MM.1S (cell line): ENCODE results near the gene SEPTIN8.

Source experiments
- EZH2 ChIP-seq: fragments of 300-600 bp; sonication (generic); optimal IDR thresholded peaks from 2 replicates; pipeline ENCODE3; 2017; ENCODE audit warnings: low read depth, mild to moderate bottlenecking, antibody characterized with exemption, low read length, mixed read lengths
- TF ChIP-seq, protein P1 (sequence below): fragments of 300-600 bp; sonication (generic); IDR thresholded peaks from 2 replicates; pipeline ENCODE4 v1.5.1; 2016; ENCODE audit warnings: antibody characterized with exemption, low read length, mixed read lengths

DNA sequence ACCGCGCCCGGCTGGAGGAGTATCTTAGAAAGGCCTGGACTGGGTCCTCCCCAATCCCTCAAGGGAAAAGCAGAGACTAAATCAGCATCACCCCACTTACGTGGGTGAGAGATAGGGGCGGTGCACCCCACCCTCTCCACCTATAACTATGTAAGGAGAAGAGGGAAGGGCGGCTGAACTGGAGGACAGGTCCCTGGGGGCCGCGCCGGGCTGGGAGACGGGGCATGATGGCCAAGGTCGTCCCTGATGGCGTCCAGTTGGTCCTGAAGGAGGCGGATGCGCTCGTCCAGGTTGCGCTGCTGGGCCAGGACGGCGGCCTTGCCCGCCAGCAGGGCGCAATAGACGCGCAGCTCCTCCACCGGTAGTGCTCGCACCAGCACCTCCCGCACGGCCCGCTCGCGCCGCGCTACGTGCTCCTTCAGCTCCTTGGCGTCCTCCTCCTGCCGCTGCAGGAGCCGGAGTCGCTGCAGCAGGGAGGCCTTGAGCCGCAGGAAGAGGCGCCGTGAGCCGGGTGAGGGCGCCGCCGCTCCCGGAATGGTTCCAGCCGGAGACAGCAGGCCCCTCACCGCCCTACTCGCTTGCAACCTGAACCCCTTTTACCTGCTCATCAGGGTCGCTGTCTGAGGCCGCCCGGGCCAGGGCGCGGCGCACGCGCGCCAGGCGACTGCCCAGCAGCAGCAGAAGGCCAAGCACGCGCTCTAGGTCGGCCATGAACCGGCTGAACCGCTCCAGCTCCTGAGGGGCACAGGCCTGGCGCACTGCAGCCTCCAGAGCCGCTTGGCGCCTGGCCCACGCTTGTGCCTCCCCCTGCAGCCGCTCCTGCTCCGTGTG, 45.8 kb upstream of the SEPTIN8 start:
- TF ChIP-seq, protein P1, sequence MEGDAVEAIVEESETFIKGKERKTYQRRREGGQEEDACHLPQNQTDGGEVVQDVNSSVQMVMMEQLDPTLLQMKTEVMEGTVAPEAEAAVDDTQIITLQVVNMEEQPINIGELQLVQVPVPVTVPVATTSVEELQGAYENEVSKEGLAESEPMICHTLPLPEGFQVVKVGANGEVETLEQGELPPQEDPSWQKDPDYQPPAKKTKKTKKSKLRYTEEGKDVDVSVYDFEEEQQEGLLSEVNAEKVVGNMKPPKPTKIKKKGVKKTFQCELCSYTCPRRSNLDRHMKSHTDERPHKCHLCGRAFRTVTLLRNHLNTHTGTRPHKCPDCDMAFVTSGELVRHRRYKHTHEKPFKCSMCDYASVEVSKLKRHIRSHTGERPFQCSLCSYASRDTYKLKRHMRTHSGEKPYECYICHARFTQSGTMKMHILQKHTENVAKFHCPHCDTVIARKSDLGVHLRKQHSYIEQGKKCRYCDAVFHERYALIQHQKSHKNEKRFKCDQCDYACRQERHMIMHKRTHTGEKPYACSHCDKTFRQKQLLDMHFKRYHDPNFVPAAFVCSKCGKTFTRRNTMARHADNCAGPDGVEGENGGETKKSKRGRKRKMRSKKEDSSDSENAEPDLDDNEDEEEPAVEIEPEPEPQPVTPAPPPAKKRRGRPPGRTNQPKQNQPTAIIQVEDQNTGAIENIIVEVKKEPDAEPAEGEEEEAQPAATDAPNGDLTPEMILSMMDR: no peak
- TF ChIP-seq EZH2: no peak
